CD4-positive, alpha-beta T cell treated with Interleukin-4 for 4 hours (primary cell): ENCODE data around the gene MYRIP.
"Not testable (repeated sequence)": the region's sequence is repeated elsewhere in the genome, so short reads cannot be mapped to it uniquely, and the experiment has no call there.

ENCODE experiments used
- DNase-seq: peaks from one replicate; pipeline ENCODE4 v3.0.0-alpha.2; 2020

Gene MYRIP

DNA sequence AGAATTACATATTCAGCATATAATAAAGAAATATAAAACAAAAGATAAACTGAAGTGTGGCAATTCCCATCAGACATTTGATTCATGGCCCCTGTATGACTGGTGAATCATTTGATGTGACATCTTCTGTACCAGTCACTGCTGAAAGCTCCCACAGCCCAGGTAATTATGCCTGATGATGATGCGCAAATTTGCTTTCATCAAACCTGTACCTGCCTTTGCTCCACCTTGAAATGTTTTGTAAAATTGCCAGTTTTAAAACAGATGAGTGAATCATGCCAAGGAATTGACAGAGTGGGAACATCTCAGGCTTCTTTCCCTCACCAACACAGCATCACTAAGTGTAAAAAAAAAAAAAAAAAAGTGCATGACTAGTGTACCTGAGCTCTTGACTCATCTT lies 433.6 kb downstream of the MYRIP start:
- no peak for DNase-seq

DNA sequence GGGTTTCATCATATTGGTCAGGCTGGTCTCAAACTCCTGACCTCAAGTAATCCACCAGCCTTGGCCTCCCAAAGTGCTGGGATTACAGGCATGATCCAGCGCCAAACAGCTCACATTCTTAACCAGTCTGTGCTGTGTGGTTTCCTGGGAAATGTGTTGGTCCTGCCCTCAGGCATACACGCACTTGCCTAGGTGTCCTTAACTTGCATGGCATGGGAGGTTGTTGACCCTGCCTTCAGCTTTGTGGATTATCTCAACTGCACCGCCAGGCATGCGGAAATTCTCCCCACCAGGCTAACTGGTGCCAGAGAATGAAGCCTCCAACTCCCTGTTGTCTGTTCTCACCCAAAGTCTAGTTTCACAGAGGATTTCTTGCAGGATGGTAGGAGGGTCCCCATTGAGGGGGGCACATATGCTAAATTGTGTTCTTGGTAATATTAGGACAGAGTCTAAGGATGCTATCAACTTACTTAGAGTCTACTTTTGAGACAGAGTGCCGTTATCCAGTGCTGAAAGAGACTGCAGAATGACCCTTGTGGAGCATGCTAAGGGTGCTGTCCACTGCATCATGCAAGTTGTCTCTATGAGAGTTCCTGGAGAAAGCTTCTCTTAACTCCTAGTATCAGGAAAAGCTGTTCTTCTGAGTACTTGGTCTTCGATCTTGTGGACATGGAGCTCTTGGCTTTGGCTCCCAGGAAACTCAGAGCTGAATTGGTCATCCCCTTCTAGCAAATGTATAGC lies 438.5 kb downstream of the MYRIP start:
- DNase-seq, result no peak

DNA sequence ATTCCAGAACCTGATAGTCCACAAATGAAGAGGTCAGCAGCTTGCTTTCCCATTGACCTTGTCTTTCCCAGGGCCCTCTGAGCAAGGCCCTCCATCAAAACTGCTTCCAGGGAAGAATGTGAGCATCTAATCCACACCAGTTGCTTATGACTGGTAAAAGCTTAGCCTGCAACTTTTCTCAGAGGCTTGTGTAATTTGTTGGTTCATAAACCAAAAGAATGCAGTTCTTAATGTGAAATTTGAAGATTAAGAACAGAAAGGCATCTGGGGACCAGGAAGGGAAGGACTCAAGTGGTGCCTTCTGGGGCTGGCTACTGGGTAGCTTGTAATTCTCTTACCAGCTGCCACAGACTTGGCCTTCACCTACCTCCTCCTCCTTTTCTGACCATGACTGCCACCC lies 439.2 kb downstream of the MYRIP start:
- DNase-seq, result no peak

DNA sequence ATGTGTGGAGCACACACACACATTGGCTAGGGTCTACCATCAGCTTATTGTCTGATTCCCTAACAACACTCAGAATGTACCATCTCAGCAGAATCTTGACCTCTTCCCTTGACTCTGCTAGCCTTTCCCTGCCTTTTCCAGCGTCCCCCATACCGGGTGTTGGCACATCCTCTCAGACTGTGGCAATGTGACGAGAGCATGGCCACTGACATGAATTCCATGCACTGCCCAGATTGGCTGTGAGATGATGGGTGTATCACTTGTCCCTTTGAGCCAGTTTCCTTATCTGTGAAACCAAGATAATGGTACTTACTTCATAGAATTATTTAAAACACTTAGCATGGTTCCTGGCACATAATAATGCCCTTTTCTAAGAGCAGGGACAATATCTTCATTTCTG lies 439.8 kb downstream of the MYRIP start:
- DNase-seq, result no peak

DNA sequence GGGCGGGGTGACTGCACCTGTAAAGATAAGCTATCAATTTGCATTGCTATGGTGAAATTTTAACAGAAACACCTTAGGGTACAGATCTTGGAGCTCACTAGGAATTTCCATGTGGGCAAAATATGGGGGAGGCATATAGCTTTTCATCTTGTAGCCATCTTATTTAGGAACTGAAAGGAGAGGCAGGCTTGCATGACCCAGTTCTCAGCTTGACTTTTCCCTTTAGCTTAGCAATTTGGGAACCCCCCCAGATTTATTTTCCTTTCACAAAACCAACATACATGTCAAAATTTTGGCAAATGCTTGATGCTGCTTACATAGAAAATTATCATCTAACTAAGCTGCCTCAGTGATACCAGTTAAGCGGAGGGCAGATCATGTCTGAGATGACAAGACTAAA lies 445.1 kb downstream of the MYRIP start:
- no peak for DNase-seq

DNA sequence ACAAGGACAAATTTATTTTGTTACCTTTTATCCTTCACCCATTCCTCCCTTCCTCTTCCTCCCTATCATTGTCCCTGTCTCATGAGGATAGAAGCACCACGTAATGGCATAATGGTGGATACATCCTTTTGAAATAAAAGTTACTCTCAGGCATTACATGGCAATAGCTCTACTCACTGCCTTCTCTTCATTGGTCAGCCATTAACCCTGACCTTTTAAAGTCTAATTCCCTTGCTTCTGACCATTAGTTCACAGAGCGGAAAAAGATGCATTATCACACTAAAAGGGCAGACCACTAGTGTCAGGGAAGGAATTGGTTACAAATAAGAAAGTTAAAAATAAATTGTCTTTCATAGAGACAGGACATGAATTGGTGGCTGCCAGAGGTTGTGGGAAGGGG lies 445.5 kb downstream of the MYRIP start:
- DNase-seq, result no peak

DNA sequence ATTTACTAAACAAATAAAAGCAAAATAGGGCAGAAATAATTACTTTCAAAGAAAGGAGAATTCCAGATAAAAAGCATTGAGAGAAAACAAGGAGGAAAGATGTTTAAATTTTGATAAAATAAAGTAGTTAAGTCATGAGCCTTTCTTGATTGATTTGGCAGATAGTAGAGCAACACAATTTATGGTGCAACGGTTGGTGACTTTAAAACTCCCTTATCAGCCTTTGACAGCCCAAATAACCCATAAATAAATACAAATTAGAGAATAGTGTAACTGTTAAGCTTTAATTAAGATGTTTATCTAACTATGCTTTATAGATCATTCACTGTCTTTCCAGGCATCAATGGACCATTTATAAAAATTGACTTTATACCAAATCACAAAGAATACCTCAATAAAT lies 446.1 kb downstream of the MYRIP start:
- no peak for DNase-seq

DNA sequence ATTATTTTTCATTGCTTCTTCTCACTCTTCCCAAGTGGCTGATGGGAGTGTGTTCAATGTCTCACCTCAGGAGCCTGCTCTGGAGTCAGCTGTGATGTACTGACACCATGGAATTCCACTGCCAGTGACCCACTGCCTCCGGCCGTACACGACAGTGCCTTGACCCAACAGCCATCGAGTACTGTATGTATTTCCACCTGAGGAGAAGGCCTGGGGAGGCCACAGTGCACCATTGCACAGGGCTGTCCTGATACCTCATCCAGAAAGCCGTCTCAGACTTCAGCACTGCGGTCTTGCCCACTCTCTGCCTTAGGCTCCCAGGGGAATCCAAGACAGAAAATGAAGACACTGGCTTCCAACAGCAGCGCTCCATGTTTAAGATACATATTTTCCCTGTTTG lies 448.7 kb downstream of the MYRIP start:
- no peak for DNase-seq

DNA sequence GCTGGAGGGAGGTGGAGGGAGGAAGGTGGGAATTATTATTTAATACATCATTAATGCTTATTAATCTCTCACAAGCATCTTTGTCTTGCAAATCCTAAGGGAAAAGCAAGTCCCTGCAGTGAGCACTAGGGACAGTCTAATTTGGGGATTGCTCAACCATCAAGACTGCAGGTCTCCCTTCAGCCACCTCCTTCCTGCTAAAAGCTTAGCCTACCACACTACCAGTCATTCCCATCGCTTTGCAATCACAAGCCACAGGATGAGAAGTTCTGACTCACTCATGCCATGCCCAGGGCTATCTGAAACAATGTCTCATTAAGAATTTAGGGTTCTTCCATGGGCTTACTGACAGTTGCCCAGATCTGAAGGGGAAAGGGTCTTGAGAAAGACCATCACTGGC lies 449.1 kb downstream of the MYRIP start:
- no peak for DNase-seq

DNA sequence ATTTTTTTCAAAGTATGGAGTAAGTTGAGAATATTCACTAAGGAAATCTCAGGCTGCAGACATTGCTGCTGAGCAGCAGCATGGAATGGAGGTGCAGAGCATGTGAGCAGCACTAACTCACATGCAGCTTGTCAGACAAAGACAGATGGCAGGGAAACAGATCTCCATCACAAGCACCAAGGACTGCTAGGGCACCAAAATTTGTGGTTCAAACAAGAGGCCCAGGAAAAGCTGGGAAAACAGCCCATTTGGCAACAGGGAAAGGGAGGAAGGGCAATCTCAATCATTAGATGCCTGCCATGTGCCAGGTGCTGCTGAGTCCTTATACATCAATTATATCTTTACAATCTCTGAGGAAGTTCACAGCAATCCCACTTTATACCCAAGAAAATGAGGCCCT lies 452.9 kb downstream of the MYRIP start:
- DNase-seq, result no peak

DNA sequence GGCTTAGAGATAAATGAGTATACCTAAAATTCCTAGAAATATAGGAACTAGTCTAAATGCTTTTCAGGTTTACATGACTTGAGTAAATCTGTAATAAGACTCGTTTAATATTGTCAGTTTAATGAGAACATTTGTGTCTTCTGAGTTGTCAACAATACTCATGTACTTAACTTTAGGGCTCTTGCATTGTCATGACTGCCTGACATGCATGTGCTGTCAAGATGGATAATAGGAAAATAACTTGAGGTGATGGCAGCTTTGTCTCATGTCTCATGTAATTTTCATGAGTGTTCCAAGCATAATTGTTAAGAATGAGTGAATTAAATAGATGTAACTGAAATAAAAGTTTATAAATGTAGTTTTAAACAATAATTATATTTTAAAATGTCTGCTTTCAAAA lies 455.0 kb downstream of the MYRIP start:
- no peak for DNase-seq

DNA sequence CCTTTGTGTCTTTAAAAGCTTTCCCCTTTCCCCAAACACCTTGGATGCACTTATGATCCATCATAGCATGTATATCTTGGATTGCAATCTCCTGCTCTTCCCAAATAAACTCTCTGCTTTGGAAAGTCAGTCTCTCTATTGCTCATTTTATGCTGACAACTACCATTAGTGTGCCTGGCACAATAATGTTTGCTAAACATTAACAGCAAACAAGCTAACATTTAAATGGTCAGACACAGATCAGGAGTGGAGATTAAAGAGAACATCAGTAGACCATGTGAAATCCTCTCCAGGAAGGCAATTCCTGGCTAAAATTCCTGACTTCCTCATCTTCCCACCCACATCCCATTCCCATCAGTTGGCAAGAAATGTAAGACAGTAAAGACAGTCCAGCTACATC lies 455.8 kb downstream of the MYRIP start:
- no peak for DNase-seq

DNA sequence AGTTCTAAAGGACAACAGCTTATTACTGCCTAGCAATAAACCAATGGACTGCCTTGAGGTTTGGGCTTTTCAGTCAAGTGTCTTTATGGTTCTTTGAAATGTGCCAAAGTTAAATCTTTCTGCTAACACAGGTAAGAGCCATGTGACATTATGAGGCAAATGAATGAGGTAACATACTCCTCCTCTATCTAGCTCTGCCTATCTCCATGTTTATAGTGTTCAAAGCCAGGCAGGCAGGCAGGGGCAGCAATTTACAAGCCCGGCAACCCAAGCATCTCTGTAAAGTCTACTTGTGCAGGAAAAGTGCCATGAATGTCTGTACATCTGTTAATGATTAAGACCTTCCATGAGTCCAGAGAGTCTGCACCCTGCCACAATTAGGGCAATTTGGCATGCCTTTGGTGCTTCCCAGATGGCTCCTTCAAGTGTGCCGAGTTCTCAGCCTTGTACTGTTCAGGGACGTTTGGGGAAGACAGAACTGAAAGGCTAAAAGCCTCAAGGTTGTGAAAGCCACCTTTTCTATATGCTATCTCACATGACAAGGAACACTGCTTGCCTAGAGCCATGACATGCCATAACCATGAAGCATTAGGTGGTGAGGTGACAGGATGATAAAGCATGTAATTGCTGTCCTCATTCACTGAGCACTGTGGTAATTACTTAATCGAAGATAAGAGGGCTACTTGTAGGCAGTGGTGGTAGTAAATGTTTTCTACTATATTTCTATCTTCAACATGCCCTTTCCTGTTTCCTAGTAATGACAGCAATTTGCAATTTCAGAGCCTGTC lies 458.7 kb downstream of the MYRIP start:
- no peak for DNase-seq

DNA sequence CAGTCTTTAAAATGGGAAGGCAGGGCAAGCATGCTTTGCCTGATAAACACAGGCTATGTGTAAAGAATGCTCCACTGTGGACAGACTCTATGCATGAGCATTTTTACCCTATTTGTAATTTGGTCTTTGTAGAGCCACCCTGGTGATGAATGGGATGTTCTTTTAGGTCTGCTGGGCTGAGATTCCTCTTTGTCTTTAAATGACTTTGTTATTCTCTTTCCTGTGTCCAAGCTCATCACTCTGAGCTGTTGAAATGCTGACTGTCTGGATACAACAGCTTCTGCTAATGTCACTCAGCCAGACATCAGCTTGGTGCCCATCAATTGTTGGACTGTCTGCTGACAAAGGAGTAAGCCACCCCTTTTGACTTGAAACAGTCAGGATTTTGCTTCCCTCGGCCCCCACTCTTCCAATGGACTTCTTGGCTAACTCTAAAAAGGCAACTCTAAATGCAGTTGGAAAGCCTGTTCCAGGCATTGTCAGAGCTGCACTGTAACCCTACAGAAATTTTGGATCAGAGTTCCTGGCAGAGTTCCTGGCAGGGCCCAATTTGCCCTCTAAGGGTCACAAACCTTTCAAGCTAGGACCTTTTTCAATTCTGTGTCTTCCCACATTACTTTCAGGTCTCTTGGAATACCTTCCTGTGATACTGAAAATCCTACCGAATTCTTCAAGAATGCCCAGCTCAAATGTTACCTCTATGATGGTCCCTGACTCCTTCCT lies 459.6 kb downstream of the MYRIP start:
- no peak for DNase-seq

DNA sequence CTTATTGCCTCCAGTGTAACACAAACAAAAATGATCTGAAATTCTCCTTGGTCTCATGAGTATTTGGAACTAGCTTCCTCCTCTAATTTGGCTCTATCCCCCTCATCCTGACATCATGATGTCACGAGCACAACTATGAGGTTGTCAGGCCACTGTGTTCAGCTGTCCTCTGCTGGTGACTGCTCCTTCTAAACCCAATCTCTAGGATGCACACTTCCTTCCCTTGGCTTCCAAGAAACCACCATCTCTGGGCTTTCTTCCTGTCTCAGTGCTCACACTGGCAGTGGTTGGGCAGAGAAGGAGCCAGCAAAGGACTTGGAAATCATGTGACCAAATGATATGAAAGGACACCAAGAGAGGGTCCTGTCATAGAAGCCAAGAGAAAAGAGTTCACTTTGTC lies 469.4 kb downstream of the MYRIP start:
- no peak for DNase-seq

DNA sequence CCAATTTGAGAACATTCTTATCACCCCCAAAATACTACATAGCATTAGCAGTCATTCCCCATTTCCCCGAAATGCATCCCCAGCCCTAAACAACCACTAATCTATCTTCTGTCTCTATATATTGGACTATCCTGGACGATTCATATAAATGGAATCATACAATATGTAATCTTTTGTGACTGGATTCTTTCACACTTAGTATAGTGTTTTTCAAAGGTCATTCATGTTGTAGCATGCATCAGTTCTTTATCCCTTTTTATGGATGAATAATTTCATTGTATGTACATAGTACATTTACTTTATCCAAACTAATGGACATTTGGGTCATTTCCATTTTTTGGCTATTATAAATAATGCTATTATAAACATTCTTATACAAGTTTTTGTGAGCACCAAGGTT lies 472.6 kb downstream of the MYRIP start:
- no peak for DNase-seq

DNA sequence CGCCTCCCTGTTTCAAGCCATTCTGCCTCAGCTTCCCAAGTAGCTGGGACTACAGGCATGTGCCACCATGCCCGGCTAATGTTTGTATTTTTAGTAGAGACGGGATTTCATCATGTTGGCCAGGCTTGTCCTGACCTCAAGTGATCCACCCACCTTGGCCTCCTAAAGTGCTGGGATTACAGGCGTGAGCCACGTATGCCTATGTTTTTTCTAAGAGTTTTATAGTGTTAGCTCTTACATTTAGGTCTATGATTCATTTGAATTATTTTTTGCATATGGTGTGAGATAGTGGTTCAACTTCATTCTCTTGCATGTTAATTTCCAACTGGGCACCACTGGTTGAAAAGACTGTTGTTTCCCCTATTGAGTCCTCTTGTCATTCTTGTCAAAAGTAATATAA lies 473.6 kb downstream of the MYRIP start:
- DNase-seq, result not testable (repeated sequence)

DNA sequence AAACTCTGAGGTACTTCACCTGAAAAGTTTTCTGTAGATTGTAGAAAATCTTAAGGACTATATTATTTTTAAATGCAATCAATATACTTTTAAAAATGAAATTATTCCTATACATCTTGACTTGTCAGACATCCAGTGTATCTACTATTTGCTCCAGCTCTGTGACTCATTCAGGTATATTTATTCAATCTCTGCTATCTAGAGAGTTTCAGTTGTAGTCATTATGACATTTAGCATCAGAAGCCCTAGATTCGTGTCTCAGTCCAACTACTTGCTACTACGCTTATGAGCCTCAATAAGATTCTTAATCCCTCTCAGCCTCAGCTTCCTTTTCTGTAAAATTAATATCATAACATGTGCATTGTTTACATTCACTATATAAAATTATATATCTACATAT lies 477.8 kb downstream of the MYRIP start:
- no peak for DNase-seq

DNA sequence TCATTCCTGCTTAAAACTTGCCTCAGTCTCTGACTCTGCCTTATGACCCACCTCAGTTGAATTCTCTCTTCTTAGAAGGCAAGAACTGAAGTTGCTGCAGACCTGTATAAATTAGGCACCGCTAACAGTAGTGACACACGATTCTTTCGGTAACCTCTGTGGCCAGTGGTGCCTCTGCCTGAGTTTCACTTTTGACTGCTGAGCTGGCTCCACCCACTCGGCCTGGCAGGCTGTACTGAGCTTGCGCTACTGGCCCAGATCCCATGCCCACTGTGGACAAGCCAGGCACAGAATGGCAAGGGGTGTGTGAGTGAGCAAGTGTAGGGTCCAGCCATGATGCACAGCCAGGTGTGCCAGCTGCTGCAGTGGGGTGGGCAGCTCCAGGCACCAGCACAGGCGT lies 481.0 kb downstream of the MYRIP start:
- DNase-seq, result peak; percentile 24

DNA sequence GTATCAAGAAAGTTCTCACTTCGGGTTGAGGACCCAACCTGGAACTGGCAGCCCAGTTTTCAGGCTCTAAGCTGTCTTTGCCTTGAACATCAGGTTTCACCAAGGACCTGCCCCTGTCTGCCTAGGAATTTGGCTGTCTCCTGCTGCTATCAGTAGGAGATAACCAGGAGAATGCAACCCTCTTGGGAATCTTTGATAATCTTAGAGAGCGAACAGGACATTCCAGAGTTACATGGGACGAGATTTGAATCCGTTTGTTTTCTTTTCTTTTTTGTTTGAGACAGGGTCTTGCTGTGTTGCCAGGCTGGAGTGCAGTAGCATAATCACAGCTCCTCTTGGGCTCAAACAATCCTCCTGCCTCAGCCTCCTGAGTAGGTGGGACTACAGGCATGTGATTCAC lies 482.1 kb downstream of the MYRIP start:
- DNase-seq, result no peak

DNA sequence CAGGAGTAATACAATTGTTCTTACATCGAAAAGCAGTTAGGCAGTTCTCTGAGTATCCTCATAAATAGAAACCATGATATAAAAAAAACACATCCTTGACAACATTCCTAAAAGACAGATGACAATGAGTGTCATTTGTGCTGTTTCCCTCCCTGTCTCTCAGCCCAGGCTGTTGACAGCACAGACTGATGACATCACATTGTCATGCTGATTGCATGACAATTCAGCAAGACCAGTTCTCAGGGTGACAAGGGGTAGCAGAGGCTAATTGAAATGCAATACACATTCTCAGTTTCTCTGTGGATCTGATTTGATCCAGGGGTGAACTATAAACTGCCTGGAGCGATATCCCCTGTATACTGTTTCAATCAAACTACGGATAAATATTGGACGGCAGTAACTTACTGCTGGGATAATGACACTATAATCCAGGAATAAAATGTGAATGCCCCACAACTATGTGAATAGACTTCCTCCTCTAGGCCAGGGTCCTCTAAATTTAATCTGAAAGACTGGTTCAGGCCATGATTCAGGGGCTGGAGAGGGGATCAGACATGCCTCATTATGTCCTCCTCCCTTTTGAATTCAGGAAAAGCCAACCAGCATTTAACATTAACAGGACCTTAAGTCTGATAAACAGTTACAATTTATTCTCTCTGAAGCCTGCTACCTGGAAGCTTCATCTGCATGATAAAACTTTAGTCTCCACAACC lies 483.4 kb downstream of the MYRIP start:
- no peak for DNase-seq

DNA sequence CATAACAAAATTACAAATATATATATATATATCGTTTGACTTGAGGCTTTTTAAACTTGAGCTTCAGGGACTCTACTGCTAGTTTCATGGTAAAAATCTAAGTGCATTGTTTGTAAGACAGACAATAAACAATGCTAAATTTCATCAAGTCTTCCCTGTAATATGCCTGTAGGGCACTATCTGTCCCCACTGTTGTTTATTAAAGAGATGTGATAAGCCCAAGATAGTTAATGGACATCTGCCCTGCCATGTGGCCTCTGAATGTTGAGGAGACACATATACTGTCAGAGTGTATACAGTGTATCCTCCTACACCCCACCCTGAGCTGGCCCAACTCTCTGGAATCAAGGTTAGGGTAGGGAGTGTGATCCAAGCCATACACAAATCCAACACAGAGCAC lies 485.0 kb downstream of the MYRIP start:
- DNase-seq, result no peak

DNA sequence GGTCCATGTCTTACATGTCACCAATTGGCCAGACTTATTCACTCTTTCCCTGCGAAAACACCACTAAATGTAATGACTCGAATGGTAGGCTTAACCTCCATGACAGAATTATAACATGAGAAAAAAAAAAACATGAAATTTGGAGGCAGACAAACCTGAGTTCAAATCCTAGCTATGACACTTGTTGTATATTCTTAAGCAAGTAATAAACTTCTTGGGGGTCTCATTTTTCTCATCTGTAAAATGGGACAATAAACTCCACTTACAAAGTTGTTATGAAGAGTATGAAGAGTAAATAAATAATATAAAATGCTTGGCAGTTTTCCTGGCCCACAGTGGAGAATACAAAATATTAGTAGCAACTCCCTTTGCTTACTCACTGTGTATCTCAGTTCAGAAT lies 488.7 kb downstream of the MYRIP start:
- DNase-seq, result no peak
